LNCaP clone FGC (cell line): ENCODE measurements around the gene KLHL30.

Source experiments
- DNase-seq: peaks from one replicate; pipeline ENCODE4 v3.0.0-alpha.2; 2011; ENCODE audit warnings: low read depth
- H3K4me3 ChIP-seq: 2 replicates; pipeline ENCODE4 v1.5.1; 2011; ENCODE audit warnings: mild to moderate bottlenecking, low read depth, low read length, control low read depth
- TF ChIP-seq, protein P1 (sequence below): IDR thresholded peaks from 2 replicates; pipeline ENCODE4 v1.5.1; 2012; ENCODE audit warnings: mild to moderate bottlenecking; ENCODE audit not compliant: control insufficient read depth, insufficient read depth; ENCODE audit errors: extremely low read depth

KLHL30 gene

DNA sequence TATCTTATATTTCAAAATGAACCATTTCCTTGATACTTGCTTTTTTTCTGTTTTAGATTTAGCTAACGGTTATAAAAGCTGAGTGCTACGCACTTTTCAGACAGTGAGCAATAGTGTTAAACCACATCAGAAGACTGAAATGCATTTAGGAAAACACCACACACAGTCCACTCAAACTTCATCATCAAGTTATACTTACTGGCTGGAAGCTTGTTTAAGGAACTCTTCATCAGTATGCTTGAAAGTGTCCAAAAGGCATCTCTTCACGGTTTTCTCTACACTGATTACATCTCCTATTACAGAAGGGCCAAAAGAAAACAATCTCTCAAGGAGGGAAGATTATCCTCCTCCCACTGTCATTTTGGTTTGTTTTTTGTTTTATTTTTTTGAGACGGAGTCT lies 45.4 kb downstream of the KLHL30 start:
- TF ChIP-seq, protein P1, sequence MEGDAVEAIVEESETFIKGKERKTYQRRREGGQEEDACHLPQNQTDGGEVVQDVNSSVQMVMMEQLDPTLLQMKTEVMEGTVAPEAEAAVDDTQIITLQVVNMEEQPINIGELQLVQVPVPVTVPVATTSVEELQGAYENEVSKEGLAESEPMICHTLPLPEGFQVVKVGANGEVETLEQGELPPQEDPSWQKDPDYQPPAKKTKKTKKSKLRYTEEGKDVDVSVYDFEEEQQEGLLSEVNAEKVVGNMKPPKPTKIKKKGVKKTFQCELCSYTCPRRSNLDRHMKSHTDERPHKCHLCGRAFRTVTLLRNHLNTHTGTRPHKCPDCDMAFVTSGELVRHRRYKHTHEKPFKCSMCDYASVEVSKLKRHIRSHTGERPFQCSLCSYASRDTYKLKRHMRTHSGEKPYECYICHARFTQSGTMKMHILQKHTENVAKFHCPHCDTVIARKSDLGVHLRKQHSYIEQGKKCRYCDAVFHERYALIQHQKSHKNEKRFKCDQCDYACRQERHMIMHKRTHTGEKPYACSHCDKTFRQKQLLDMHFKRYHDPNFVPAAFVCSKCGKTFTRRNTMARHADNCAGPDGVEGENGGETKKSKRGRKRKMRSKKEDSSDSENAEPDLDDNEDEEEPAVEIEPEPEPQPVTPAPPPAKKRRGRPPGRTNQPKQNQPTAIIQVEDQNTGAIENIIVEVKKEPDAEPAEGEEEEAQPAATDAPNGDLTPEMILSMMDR, result no peak
- H3K4me3 ChIP-seq, result no peak overlapping the region
- no peak for DNase-seq

GRCh38 chr2:238187618-238188548 lies 49.4 kb downstream of the KLHL30 start:
- no peak for DNase-seq
- H3K4me3 ChIP-seq, result no peak overlapping the region
- TF ChIP-seq, protein P1, result no peak

DNA sequence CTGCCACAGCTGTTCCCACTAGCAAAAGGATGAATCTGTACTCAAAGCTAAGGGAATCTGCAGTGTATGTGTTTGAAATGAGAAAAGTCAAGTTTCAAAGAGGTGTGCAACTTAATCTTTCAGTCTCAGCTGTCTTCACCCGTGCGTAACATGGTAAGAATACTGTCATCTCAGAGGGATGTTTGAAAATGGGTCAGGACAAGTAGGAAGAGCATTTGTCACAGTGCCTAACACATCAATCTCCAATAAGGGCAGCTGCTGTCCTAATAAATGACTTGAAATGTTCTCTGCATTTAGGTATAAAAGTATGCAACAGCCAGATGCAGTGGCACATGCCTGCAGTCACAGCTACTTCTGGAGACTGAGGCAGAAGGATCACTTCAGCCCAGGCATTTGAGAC lies 52.0 kb downstream of the KLHL30 start:
- DNase-seq, result no peak
- no peak overlapping the region for H3K4me3 ChIP-seq
- TF ChIP-seq, protein P1, result no peak
